C1 segment of cervical spinal cord (tissue), 14 donors: ENCODE results near the gene FBXO11.

ENCODE experiments used
- DNase-seq, 14 donors: peaks; one replicate each; lab custom pipeline; 2025; lab: John Stamatoyannopoulos, UW

The FBXO11 gene

GRCh38 chr2:47784352-47784851 is 121.9 kb downstream of the FBXO11 start:
- DNase-seq: no peak

GRCh38 chr2:47783486-47784351 is 122.6 kb downstream of the FBXO11 start:
- peak in 13 of 14 donors; percentile 38 to 79 (median 52) for DNase-seq

GRCh38 chr2:47782671-47783485 is 123.4 kb downstream of the FBXO11 start, which contains the start of gene MSH6:
TSS of gene MSH6 (plus strand) at chr2:47783145. CDS start at chr2:47783234, 89 bp downstream.
- peak in 13 of 14 donors; percentile 47 to 93 (median 85) for DNase-seq

- DNase-seq: no peak
Observed at GRCh38 chr2:47782381-47782670, 124.0 kb downstream of the FBXO11 start.

- DNase-seq: no peak
Observed at GRCh38 chr2:47779426-47779790, 126.9 kb downstream of the FBXO11 start.

- DNase-seq: no peak
Observed at GRCh38 chr2:47778698-47779425, 127.4 kb downstream of the FBXO11 start.

GRCh38 chr2:47777277-47777937 is 128.9 kb downstream of the FBXO11 start:
- DNase-seq: no peak

- no peak for DNase-seq
Observed at GRCh38 chr2:47774567-47774966, 131.7 kb downstream of the FBXO11 start.

GRCh38 chr2:47772343-47772742 is 134.0 kb downstream of the FBXO11 start:
- DNase-seq: no peak

- DNase-seq: peak in 9 of 14 donors; percentile 11 to 88 (median 42)
Observed at GRCh38 chr2:47771211-47771610, 135.1 kb downstream of the FBXO11 start.

GRCh38 chr2:47769318-47769717 is 137.0 kb downstream of the FBXO11 start:
- DNase-seq: no peak

GRCh38 chr2:47767880-47768609 is 138.3 kb downstream of the FBXO11 start:
- DNase-seq: peak in 13 of 14 donors; percentile 1 to 80 (median 54)

- DNase-seq: no peak
Observed at GRCh38 chr2:47767497-47767844, 138.8 kb downstream of the FBXO11 start.

- peak in 4 of 14 donors; percentile 42 to 79 (median 46) for DNase-seq
Observed at GRCh38 chr2:47751856-47752414, 154.4 kb downstream of the FBXO11 start.

- DNase-seq: no peak
Observed at GRCh38 chr2:47747878-47748277, 158.4 kb downstream of the FBXO11 start.

GRCh38 chr2:47744074-47744473 is 162.2 kb downstream of the FBXO11 start:
- DNase-seq: no peak

GRCh38 chr2:47741637-47742036 is 164.7 kb downstream of the FBXO11 start:
- no peak for DNase-seq

GRCh38 chr2:47741101-47741500 is 165.2 kb downstream of the FBXO11 start:
- no peak for DNase-seq
